ENCODE measurements around the gene JADE1. TPM values are rescaled to one million over a fixed set of nuclear protein-coding genes. Genes with fewer than 3 reads are reported as not detected.

Gene JADE1
- total and polyA plus RNA-seq, 2 experiments from 2014 or later: 84.2 to 158 TPM

- Histone ChIP-seq H2AFZ (no peak overlapping the region), H3K4me3 (no peak overlapping the region), H4K20me1 (replicated peaks; ENCODE audit: insufficient read depth) (no peaks in the 10 kb centered on the region), H3K79me2 (replicated peaks; ENCODE audit: insufficient read depth) (no peaks in the 10 kb centered on the region), H3K4me1 (ENCODE audit: insufficient read depth) (no peaks in the 10 kb centered on the region), H3K4me2 (no peak overlapping the region), H3K27me3 (ENCODE audit: insufficient read depth) (no peaks in the 10 kb centered on the region), H3K36me3 (ENCODE audit: insufficient read depth) (no peaks in the 10 kb centered on the region), H3K27ac (ENCODE audit: low read depth) (no peak overlapping the region), H3K9me2 (ENCODE audit: insufficient read depth) (no peaks in the 10 kb centered on the region), H3F3A (replicated peaks; ENCODE audit: low read depth) (peaks cover 11% of the 10 kb centered on the region; the same call in 1 of the 2 replicates)
- Mint-ChIP-seq H3K27me3 (ENCODE audit: insufficient read depth, low read depth, poor library complexity) (peaks cover 3% of the 10 kb centered on the region), H3K4me1 (peaks cover 5% of the 10 kb centered on the region; the same call in 2 of the 3 replicates), H3K27ac (no peak overlapping the region), H3K36me3 (ENCODE audit: low read depth) (no peaks in the 10 kb centered on the region), H3K9me3 (no peaks in the 10 kb centered on the region), H3K4me3 (no peak overlapping the region)
- DNase-seq (ENCODE audit: low spot score) (no peak), ATAC-seq (no peak)
- TF ChIP-seq EZH2phosphoT487 (IDR thresholded peaks at IDR 0.05; ENCODE audit: unreplicated experiment) (no peak), ETS1 (IDR thresholded peaks at IDR 0.05) (no peak), EZH2 (IDR thresholded peaks at IDR 0.05; ENCODE audit: low read depth, unreplicated experiment) (no peak), CREB1 (CRISPR knock-in tag; IDR thresholded peaks at IDR 0.05; ENCODE audit: low read depth) (no peak), POLR2AphosphoS5 (IDR thresholded peaks at IDR 0.05; ENCODE audit: low read depth) (no peak), JUNB (IDR thresholded peaks at IDR 0.05; ENCODE audit: unreplicated experiment) (no peak), STAT1 (IDR thresholded peaks at IDR 0.05; ENCODE audit: unreplicated experiment) (no peak), NANOG (IDR thresholded peaks at IDR 0.05; ENCODE audit: borderline replicate concordance) (no peak), ZNF114 (CRISPR knock-in tag; IDR thresholded peaks at IDR 0.05) (no peak), ZNF331 (CRISPR knock-in tag; IDR thresholded peaks at IDR 0.05; ENCODE audit: low read depth) (no peak)
- TF ChIP-seq, protein P1, sequence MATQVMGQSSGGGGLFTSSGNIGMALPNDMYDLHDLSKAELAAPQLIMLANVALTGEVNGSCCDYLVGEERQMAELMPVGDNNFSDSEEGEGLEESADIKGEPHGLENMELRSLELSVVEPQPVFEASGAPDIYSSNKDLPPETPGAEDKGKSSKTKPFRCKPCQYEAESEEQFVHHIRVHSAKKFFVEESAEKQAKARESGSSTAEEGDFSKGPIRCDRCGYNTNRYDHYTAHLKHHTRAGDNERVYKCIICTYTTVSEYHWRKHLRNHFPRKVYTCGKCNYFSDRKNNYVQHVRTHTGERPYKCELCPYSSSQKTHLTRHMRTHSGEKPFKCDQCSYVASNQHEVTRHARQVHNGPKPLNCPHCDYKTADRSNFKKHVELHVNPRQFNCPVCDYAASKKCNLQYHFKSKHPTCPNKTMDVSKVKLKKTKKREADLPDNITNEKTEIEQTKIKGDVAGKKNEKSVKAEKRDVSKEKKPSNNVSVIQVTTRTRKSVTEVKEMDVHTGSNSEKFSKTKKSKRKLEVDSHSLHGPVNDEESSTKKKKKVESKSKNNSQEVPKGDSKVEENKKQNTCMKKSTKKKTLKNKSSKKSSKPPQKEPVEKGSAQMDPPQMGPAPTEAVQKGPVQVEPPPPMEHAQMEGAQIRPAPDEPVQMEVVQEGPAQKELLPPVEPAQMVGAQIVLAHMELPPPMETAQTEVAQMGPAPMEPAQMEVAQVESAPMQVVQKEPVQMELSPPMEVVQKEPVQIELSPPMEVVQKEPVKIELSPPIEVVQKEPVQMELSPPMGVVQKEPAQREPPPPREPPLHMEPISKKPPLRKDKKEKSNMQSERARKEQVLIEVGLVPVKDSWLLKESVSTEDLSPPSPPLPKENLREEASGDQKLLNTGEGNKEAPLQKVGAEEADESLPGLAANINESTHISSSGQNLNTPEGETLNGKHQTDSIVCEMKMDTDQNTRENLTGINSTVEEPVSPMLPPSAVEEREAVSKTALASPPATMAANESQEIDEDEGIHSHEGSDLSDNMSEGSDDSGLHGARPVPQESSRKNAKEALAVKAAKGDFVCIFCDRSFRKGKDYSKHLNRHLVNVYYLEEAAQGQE (IDR thresholded peaks at IDR 0.05; ENCODE audit: unreplicated experiment): no peak
- TF ChIP-seq, protein P2, sequence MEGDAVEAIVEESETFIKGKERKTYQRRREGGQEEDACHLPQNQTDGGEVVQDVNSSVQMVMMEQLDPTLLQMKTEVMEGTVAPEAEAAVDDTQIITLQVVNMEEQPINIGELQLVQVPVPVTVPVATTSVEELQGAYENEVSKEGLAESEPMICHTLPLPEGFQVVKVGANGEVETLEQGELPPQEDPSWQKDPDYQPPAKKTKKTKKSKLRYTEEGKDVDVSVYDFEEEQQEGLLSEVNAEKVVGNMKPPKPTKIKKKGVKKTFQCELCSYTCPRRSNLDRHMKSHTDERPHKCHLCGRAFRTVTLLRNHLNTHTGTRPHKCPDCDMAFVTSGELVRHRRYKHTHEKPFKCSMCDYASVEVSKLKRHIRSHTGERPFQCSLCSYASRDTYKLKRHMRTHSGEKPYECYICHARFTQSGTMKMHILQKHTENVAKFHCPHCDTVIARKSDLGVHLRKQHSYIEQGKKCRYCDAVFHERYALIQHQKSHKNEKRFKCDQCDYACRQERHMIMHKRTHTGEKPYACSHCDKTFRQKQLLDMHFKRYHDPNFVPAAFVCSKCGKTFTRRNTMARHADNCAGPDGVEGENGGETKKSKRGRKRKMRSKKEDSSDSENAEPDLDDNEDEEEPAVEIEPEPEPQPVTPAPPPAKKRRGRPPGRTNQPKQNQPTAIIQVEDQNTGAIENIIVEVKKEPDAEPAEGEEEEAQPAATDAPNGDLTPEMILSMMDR (conservative IDR thresholded peaks at IDR 0.05; ENCODE audit: low read depth in 2 of 2): no peak
- TF ChIP-seq, protein P3, sequence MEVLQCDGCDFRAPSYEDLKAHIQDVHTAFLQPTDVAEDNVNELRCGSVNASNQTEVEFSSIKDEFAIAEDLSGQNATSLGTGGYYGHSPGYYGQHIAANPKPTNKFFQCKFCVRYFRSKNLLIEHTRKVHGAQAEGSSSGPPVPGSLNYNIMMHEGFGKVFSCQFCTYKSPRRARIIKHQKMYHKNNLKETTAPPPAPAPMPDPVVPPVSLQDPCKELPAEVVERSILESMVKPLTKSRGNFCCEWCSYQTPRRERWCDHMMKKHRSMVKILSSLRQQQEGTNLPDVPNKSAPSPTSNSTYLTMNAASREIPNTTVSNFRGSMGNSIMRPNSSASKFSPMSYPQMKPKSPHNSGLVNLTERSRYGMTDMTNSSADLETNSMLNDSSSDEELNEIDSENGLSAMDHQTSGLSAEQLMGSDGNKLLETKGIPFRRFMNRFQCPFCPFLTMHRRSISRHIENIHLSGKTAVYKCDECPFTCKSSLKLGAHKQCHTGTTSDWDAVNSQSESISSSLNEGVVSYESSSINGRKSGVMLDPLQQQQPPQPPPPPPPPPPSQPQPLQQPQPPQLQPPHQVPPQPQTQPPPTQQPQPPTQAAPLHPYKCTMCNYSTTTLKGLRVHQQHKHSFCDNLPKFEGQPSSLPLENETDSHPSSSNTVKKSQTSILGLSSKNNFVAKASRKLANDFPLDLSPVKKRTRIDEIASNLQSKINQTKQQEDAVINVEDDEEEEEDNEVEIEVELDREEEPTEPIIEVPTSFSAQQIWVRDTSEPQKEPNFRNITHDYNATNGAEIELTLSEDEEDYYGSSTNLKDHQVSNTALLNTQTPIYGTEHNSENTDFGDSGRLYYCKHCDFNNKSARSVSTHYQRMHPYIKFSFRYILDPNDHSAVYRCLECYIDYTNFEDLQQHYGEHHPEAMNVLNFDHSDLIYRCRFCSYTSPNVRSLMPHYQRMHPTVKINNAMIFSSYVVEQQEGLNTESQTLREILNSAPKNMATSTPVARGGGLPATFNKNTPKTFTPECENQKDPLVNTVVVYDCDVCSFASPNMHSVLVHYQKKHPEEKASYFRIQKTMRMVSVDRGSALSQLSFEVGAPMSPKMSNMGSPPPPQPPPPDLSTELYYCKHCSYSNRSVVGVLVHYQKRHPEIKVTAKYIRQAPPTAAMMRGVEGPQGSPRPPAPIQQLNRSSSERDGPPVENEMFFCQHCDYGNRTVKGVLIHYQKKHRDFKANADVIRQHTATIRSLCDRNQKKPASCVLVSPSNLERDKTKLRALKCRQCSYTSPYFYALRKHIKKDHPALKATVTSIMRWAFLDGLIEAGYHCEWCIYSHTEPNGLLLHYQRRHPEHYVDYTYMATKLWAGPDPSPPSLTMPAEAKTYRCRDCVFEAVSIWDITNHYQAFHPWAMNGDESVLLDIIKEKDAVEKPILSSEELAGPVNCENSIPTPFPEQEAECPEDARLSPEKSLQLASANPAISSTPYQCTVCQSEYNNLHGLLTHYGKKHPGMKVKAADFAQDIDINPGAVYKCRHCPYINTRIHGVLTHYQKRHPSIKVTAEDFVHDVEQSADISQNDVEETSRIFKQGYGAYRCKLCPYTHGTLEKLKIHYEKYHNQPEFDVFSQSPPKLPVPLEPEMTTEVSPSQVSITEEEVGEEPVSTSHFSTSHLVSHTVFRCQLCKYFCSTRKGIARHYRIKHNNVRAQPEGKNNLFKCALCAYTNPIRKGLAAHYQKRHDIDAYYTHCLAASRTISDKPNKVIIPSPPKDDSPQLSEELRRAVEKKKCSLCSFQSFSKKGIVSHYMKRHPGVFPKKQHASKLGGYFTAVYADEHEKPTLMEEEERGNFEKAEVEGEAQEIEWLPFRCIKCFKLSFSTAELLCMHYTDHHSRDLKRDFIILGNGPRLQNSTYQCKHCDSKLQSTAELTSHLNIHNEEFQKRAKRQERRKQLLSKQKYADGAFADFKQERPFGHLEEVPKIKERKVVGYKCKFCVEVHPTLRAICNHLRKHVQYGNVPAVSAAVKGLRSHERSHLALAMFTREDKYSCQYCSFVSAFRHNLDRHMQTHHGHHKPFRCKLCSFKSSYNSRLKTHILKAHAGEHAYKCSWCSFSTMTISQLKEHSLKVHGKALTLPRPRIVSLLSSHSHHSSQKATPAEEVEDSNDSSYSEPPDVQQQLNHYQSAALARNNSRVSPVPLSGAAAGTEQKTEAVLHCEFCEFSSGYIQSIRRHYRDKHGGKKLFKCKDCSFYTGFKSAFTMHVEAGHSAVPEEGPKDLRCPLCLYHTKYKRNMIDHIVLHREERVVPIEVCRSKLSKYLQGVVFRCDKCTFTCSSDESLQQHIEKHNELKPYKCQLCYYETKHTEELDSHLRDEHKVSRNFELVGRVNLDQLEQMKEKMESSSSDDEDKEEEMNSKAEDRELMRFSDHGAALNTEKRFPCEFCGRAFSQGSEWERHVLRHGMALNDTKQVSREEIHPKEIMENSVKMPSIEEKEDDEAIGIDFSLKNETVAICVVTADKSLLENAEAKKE (CRISPR knock-in tag; IDR thresholded peaks at IDR 0.05): no peak
Observed at GRCh38 chr4:128879971-128880370, 70.5 kb downstream of the JADE1 start.

Data from GM23338 (cell line).